ENCODE data around the gene DLX4.

Gene DLX4

GRCh38 chr17:49931416-49932137, 37.4 kb upstream of the DLX4 start:
- no peak for TF ChIP-seq POLR2A (IDR thresholded peaks at IDR 0.05; ENCODE audit: low read depth, low read length)
- no peak for TF ChIP-seq POLR2AphosphoS5 (IDR thresholded peaks at IDR 0.05; ENCODE audit: low read depth, low read length)
- no peak for TF ChIP-seq TAF1 (IDR thresholded peaks at IDR 0.05; ENCODE audit: borderline replicate concordance, low read depth, low read length)
- DNase-seq (ENCODE audit: insufficient read length) (no peak), FAIRE-seq (no peak)

DNA sequence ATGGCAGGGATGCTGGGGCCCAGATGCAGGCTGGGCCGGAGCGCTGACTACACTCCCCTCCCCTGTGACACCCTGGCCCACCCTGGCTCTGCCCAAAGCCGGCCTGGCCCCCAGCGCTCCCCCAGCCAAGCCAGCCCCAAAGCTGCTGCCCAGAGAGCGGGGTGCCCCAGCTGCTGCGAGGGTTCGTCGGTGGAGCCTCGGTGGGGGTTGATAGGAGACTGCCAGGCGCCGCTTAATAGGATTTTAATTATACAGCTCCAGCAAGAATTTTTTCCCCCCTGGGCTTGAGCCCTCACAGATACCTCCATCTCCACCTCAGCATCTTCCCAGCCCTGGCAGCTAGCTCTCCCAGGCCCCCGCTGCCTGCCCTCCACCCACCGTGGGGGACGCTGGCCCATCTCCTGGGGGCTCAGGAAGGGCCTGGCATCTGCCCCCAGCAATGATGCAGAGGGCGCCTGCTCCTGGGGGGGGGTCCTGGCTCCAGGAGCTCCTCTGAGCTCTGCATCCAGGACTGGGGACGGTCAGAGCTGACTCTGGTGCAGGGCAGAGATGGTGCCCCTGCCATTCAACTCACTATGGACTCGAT, 36.8 kb upstream of the DLX4 start:
- FAIRE-seq = no peak
- TF ChIP-seq TAF1 (IDR thresholded peaks at IDR 0.05; ENCODE audit: borderline replicate concordance, low read depth, low read length) (no peak), POLR2A (IDR thresholded peaks at IDR 0.05; ENCODE audit: low read depth, low read length) (no peak), POLR2AphosphoS5 (IDR thresholded peaks at IDR 0.05; ENCODE audit: low read depth, low read length) (no peak)
- no peak for DNase-seq (ENCODE audit: insufficient read length)

DNA sequence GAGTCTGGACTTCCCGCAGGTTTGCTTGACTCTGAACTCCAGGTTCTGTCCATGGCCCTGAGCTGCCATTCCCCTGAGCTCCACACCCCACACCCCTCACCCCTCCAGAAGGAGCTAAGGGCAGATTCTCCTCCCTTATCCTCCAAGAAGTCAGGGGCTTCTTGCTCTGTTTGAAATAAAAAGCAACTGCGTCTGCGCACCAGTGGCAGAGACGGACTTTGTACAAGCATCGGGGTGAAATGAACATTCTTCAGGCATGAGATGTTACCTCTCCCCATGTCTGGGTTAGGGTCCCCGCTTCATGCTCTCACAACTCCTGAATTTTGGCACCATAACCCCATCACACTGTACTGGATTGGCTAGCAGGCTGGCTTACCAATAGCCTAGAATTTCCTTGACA, 36.1 kb upstream of the DLX4 start:
- no peak for DNase-seq (ENCODE audit: insufficient read length)
- TF ChIP-seq TAF1 (IDR thresholded peaks at IDR 0.05; ENCODE audit: borderline replicate concordance, low read depth, low read length) (no peak), POLR2AphosphoS5 (IDR thresholded peaks at IDR 0.05; ENCODE audit: low read depth, low read length) (no peak), POLR2A (IDR thresholded peaks at IDR 0.05; ENCODE audit: low read depth, low read length) (no peak)
- no peak for FAIRE-seq

DNA sequence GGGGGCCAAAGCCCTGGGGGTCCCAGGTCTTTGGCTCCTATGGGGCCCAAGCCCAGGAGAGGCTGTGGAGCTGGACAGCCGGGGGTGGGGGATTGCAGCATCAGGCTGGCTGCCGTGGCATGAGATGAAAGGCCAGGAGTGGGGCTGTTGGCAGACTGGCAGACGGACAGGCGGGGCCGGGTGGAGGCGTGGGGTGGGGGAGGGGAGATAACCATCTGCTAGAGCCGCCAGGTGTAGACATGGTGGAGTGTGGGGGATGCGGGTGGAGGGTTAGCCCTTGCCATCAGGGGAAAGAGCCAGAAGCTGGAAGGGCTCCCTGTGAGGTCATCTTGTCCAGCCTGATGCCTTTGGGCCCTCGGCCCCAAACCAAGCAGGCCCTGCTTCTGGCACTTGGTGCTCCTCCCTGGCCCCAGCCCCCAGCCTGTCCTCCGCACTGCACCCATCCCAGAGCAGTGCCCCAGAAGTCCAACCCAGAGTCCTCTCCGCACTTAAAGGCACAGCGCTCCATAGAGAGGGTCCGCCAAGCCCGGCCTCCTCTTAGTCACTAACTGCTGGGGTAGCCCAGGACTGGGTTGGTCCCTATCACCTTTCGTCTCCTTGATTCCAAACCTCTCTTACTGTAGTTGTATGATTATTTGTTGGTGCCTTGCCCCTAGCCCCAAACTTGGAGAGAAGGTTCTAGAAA, 33.3 kb upstream of the DLX4 start:
- no peak for FAIRE-seq
- DNase-seq (ENCODE audit: insufficient read length) = no peak

DNA sequence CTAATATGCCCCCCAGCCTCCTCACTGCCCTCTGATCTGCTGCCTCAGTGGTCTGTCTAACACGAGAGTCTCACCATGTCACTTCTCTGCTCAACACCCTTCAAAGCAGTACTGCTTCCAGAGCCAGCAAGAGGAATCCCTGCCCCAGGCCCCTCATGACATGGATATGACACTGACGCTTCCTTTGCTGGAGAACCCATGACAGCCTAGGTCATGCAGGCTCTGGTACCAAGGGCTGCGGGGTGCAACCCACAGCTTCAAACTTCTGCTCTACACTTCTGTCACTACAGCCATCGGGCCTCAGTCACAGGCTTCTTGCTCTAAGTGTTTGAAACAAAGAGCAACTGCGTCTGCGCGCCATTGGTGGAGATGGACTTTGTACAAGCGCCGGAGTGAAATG, 32.6 kb upstream of the DLX4 start:
- FAIRE-seq (no peak), DNase-seq (ENCODE audit: insufficient read length) (no peak)
- no peak for TF ChIP-seq TAF1 (IDR thresholded peaks at IDR 0.05; ENCODE audit: borderline replicate concordance, low read depth, low read length)
- no peak for TF ChIP-seq POLR2A (IDR thresholded peaks at IDR 0.05; ENCODE audit: low read depth, low read length)
- no peak for TF ChIP-seq POLR2AphosphoS5 (IDR thresholded peaks at IDR 0.05; ENCODE audit: low read depth, low read length)

More for the DNA sequence above, 33.3 kb upstream of the DLX4 start:
- TF ChIP-seq POLR2A (IDR thresholded peaks at IDR 0.05; ENCODE audit: low read depth, low read length) (no peak), TAF1 (IDR thresholded peaks at IDR 0.05; ENCODE audit: borderline replicate concordance, low read depth, low read length) (no peak), POLR2AphosphoS5 (IDR thresholded peaks at IDR 0.05; ENCODE audit: low read depth, low read length) (no peak)

- DNase-seq (ENCODE audit: insufficient read length) (no peak), FAIRE-seq (no peak)
- TF ChIP-seq POLR2A (IDR thresholded peaks at IDR 0.05; ENCODE audit: low read depth, low read length) (no peak), TAF1 (IDR thresholded peaks at IDR 0.05; ENCODE audit: borderline replicate concordance, low read depth, low read length) (no peak), POLR2AphosphoS5 (IDR thresholded peaks at IDR 0.05; ENCODE audit: low read depth, low read length) (no peak)
These were observed 29.7 kb upstream of the DLX4 start for GRCh38 chr17:49939318-49939717.

DNA sequence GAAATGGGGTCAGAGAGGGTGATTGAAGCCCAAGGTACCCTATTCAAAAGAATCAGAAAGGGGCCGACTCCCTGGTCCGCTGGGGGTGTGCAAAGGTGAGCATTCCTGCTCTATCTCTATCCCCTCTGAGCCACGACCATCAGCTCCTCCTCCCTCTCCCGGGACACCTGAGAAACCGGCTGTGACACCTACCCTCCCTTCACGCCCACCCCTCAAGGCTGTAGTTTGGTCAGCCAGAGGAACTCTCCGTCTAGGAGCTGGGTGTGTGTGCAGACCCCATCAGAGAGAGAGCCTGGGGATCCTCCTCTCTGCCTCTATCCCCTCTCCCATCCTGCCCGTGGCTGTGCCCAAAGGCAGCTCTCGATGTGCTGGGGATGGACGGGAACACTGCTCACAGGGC, 27.6 kb upstream of the DLX4 start:
- TF ChIP-seq POLR2AphosphoS5 (IDR thresholded peaks at IDR 0.05; ENCODE audit: low read depth, low read length) (no peak), TAF1 (IDR thresholded peaks at IDR 0.05; ENCODE audit: borderline replicate concordance, low read depth, low read length) (no peak), POLR2A (IDR thresholded peaks at IDR 0.05; ENCODE audit: low read depth, low read length) (no peak)
- no peak for FAIRE-seq

DNA sequence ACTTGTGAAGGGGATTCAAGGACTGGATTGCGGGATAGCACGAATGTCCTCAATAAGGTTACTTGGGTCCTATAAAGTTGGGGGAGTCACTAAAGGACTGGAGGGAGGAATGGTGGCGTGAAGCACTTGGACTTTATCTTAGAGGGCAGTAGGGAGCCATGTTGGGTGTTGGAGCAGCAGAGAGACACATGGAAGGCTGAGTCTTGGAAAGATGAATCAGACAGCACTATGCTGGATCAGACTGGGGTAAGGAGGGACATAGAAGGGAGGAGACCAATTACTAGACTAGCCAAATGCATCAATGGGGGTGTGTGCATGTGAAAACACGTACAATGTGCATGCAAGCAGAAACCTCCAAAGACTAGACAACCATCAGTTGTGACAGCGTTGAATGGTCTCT, 26.0 kb upstream of the DLX4 start:
- TF ChIP-seq POLR2A (IDR thresholded peaks at IDR 0.05; ENCODE audit: low read depth, low read length) = no peak
- no peak for TF ChIP-seq POLR2AphosphoS5 (IDR thresholded peaks at IDR 0.05; ENCODE audit: low read depth, low read length)
- FAIRE-seq (no peak), DNase-seq (ENCODE audit: insufficient read length) (no peak)

More for the DNA sequence above, 27.6 kb upstream of the DLX4 start:
- no peak for DNase-seq (ENCODE audit: insufficient read length)

GRCh38 chr17:49944273-49944870, 24.6 kb upstream of the DLX4 start:
- no peak for FAIRE-seq
- DNase-seq (ENCODE audit: insufficient read length) = no peak
- no peak for TF ChIP-seq TAF1 (IDR thresholded peaks at IDR 0.05; ENCODE audit: borderline replicate concordance, low read depth, low read length)
- TF ChIP-seq POLR2AphosphoS5 (IDR thresholded peaks at IDR 0.05; ENCODE audit: low read depth, low read length) = no peak
- TF ChIP-seq POLR2A (IDR thresholded peaks at IDR 0.05; ENCODE audit: low read depth, low read length) = no peak

DNA sequence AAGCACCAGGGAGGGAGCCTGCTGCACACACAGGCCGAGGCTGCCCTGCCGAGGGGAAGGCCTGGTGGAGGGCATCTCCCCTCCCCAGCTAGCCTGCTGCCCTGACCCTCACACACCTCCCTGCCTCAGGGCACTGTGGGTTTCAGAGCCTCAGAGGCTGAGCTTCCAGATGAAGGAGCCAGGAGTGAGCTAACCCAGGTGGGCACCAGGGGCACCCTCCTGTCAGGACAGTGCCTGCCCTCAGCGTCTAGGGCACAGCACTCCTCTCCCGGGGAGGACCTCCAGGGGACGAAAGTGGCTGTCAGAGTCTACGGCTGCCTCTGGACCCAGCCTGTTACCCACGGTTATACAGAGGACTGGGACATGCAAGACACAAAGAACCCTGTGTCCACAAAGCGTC, 22.8 kb upstream of the DLX4 start:
- FAIRE-seq = no peak
- no peak for DNase-seq (ENCODE audit: insufficient read length)
- TF ChIP-seq POLR2AphosphoS5 (IDR thresholded peaks at IDR 0.05; ENCODE audit: low read depth, low read length) = no peak
- TF ChIP-seq POLR2A (IDR thresholded peaks at IDR 0.05; ENCODE audit: low read depth, low read length) = no peak
- TF ChIP-seq TAF1 (IDR thresholded peaks at IDR 0.05; ENCODE audit: borderline replicate concordance, low read depth, low read length) = no peak

DNA sequence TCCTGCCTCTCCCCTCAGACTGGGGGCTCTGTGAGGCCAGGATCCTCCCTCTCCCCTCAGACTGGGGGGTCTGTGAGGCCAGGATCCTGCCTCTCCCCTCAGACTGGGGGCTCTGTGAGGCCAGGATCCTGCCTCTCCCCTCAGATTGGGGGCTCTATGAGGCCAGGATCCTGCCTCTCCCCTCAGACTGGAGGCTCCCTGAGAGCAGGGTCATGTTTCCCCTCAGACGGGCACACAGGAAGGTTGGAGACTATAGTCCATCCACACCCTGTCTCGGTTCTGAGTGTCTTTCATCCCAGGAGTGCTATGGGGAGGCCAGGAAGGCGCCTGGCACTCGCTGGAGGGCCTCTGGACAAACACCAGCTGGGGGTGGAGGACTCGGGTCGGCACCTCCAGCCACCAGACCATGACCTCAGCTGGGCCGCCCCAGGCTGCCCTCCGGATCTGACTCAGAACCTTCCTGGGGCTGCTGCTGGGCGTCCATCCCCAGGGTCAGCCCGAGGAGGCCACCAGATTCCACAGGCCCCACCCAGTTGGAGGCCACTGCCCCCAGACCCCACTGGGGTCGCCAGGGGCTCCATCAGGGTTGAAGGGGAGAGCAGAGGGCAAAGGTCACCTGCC, 21.9 kb upstream of the DLX4 start:
- no peak for TF ChIP-seq POLR2AphosphoS5 (IDR thresholded peaks at IDR 0.05; ENCODE audit: low read depth, low read length)
- no peak for TF ChIP-seq POLR2A (IDR thresholded peaks at IDR 0.05; ENCODE audit: low read depth, low read length)
- no peak for TF ChIP-seq TAF1 (IDR thresholded peaks at IDR 0.05; ENCODE audit: borderline replicate concordance, low read depth, low read length)
- no peak for FAIRE-seq
- no peak for DNase-seq (ENCODE audit: insufficient read length)
